ENCODE measurements around the gene SELENON. TPM values are rescaled to one million over a fixed set of nuclear protein-coding genes. Genes with fewer than 3 reads are reported as not detected.

Gene SELENON
- total RNA-seq, 4 donors from 2014 or later: 21.9 to 39.3 (median 26.9) TPM

DNA sequence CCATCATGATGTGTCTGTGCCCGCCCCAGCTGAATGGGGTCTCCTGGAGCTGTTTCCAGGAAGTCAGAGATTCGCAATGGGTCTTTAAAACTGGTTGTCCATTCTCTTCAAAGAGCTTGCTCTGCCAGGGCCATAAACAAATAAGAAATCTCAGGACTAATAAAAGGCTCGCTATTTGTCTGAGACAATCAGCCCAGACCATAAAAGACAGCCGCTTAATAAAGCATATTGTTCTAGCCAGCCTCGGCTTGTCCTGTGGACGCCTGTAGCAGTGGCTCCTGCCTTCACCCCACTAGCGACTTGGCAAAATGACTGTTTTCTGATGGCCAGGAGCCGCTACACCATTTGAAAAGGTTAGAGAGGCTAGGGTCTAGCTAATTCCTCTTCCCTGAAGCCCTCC lies 20.6 kb upstream of the SELENON start:
- 82% methylated on average over 7 of the region's 8 CpGs for WGBS
- Histone ChIP-seq H3K36me3 (no peaks in the 10 kb centered on the region), H3K27me3 (no peaks in the 10 kb centered on the region), H3K9me3 (no peaks in the 10 kb centered on the region), H3K4me1 (no peaks in the 10 kb centered on the region), H3K4me3 (no peak overlapping the region), H3K27ac (no peak overlapping the region)
- TF ChIP-seq, protein P1, sequence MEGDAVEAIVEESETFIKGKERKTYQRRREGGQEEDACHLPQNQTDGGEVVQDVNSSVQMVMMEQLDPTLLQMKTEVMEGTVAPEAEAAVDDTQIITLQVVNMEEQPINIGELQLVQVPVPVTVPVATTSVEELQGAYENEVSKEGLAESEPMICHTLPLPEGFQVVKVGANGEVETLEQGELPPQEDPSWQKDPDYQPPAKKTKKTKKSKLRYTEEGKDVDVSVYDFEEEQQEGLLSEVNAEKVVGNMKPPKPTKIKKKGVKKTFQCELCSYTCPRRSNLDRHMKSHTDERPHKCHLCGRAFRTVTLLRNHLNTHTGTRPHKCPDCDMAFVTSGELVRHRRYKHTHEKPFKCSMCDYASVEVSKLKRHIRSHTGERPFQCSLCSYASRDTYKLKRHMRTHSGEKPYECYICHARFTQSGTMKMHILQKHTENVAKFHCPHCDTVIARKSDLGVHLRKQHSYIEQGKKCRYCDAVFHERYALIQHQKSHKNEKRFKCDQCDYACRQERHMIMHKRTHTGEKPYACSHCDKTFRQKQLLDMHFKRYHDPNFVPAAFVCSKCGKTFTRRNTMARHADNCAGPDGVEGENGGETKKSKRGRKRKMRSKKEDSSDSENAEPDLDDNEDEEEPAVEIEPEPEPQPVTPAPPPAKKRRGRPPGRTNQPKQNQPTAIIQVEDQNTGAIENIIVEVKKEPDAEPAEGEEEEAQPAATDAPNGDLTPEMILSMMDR (IDR thresholded peaks at IDR 0.05): no peak
- TF ChIP-seq POLR2AphosphoS5 (IDR thresholded peaks at IDR 0.05) (no peak), EP300 (IDR thresholded peaks at IDR 0.05) (no peak), POLR2A (IDR thresholded peaks at IDR 0.05) (no peak)
- DNase-seq (ENCODE audit: low spot score in 2 of 2): no peak

DNA sequence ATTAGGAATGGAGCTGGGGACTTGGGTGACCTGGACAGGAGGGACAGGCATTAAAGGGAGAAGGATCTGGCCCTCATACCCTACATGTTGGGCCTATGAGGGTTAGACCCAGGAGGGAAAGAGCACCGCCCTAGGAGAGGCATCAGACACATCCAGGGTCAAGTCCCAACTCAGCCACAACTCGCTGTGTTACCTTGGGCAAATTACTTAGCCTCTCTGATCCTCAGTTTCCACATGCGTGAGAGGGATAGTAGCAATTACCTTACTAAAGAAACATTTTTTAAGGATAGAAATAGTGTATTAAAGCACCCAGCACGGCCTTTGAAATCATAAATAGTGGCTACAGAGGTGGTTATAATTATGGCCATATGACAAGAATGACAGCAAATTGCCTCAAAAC lies 20.1 kb upstream of the SELENON start:
- DNase-seq (ENCODE audit: low spot score in 2 of 2): no peak
- no peak overlapping the region for H3K27ac ChIP-seq
- WGBS: 93% methylated on average over 4 of the region's 4 CpGs

DNA sequence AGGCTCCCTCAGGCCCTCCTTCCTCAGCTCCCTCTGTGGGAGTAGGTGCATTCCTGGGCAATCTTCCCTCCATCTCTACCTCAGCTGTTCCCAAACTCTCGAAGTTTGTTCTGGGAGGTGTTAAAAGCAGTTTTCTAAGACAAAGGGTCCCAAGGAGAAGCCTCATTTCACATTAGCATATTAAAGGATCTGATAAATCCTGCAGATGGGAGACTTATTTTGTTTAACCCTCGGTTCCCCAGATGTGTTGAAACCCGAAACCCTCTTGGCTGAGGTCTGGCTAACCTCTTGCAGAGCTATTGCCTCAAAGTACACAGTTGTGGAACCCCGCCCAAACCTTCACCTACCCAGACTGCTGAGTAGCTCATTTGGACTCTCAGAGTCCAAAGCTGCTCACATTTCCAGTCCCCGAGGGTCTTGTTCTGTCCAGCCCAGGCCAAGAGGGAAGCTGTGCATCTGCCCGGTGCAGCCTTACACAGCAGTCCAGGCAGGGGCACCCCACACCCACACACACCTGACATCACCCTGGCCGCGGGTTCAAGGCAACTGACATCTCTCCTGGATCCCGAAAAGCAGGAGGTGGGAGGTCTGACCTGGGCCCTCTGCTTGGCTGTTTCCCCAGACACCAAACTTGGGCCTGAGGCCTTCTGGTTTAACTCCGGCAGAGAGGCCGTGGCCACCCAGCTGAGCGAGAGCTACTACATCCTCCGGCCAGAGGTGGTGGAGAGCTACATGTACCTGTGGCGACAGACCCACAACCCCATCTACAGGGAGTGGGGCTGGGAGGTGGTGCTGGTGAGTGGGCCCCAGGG lies 19.5 kb upstream of the SELENON start:
- Histone ChIP-seq H3K27ac (no peak overlapping the region), H3K9me3 (no peaks in the 10 kb centered on the region), H3K4me3 (no peak overlapping the region), H3K27me3 (no peaks in the 10 kb centered on the region), H3K4me1 (no peaks in the 10 kb centered on the region), H3K36me3 (no peaks in the 10 kb centered on the region)
- TF ChIP-seq, protein P1 (IDR thresholded peaks at IDR 0.05): no peak
- TF ChIP-seq EP300 (IDR thresholded peaks at IDR 0.05): no peak
- TF ChIP-seq POLR2AphosphoS5 (IDR thresholded peaks at IDR 0.05): no peak
- TF ChIP-seq POLR2A (IDR thresholded peaks at IDR 0.05): no peak
- no peak for DNase-seq (ENCODE audit: low spot score in 2 of 2)
- 59% methylated on average over 6 of the region's 14 CpGs for WGBS

More for the DNA sequence above, 20.1 kb upstream of the SELENON start:
- Histone ChIP-seq H3K27me3 (no peaks in the 10 kb centered on the region), H3K9me3 (no peaks in the 10 kb centered on the region), H3K4me3 (no peak overlapping the region), H3K4me1 (no peaks in the 10 kb centered on the region), H3K36me3 (no peaks in the 10 kb centered on the region)
- TF ChIP-seq EP300 (IDR thresholded peaks at IDR 0.05) (no peak), POLR2AphosphoS5 (IDR thresholded peaks at IDR 0.05) (no peak), POLR2A (IDR thresholded peaks at IDR 0.05) (no peak)
- TF ChIP-seq, protein P1 (IDR thresholded peaks at IDR 0.05): no peak

DNA sequence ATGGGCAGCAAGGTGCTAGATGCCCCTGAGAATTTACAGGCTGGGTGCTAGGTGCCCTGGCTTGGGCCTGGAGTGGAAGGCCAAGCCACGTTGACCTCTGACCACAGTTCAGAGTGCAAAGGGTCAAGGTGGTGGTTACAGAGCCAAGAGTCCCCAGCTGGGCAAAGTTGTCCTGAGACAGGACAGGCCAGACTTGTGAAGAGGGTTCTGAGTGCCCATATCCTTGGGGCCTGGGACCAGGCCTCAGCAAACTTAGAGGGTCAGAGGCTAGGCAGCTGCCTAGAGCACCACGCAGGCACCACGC lies 18.9 kb upstream of the SELENON start:
- H3K9me3 ChIP-seq: no peaks in the 10 kb centered on the region
- no peaks in the 10 kb centered on the region for H3K4me1 ChIP-seq
- no peaks in the 10 kb centered on the region for H3K27me3 ChIP-seq
- H3K4me3 ChIP-seq: no peak overlapping the region
- no peak for TF ChIP-seq EP300 (IDR thresholded peaks at IDR 0.05)
- TF ChIP-seq POLR2A (IDR thresholded peaks at IDR 0.05): no peak
- no peak for TF ChIP-seq POLR2AphosphoS5 (IDR thresholded peaks at IDR 0.05)
- TF ChIP-seq, protein P1 (IDR thresholded peaks at IDR 0.05): no peak
- H3K27ac ChIP-seq: no peak overlapping the region
- 82% methylated on average over 3 of the region's 3 CpGs for WGBS
- H3K36me3 ChIP-seq: peaks cover 2% of the 10 kb centered on the region
- no peak for DNase-seq (ENCODE audit: low spot score in 2 of 2)

DNA sequence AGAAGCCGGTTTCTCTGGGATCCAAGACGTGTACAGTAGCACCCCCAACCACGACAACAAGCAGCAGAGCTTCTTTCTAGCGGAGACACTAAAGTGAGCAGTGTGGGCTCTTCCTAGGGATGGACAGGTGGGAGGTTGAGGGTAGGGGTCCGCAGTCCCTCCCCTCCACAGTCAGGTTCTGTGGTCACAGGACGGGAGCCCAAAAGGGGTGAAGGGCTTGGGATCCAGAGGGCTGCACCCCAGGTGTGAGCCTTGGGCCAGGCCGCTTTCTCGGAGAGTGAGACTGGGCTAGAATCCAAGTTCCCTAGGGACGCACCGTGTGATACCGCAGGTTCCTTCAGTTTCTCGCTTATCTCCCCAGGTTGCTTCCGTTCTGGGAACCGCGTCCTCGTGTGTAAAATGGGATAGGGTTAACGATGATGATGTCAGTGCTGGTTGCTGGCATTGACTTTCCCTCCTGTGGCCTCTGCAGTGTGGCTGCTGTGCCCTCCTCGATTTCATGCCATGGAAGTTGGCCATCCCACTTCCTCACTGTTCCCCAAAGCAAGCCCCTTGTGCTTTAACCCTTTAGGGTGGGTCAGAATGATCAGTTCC lies 17.3 kb upstream of the SELENON start:
- TF ChIP-seq POLR2A (IDR thresholded peaks at IDR 0.05) (no peak), POLR2AphosphoS5 (IDR thresholded peaks at IDR 0.05) (no peak), EP300 (IDR thresholded peaks at IDR 0.05) (no peak)
- TF ChIP-seq, protein P1 (IDR thresholded peaks at IDR 0.05): no peak
- DNase-seq (ENCODE audit: low spot score in 2 of 2): no peak
- Histone ChIP-seq H3K27ac (no peak overlapping the region), H3K27me3 (no peaks in the 10 kb centered on the region), H3K4me3 (no peak overlapping the region), H3K36me3 (peaks cover 4% of the 10 kb centered on the region), H3K9me3 (no peaks in the 10 kb centered on the region), H3K4me1 (peaks cover 12% of the 10 kb centered on the region)
- 66% methylated on average over 12 of the region's 18 CpGs for WGBS

All from suprapubic skin (tissue), 4 donors.